C4-2B (cell line): ENCODE measurements around the gene XYLT1.

Source experiments
- H3K27ac ChIP-seq: fragments of 450-650 bp; 2 replicates; pipeline ENCODE4 v1.5.1; 2017
- ZFX ChIP-seq: fragments of 450-650 bp; IDR thresholded peaks from 2 replicates; pipeline ENCODE4 v1.6.1; 2017
- TF ChIP-seq, protein P1 (sequence below): fragments of 450-650 bp; conservative IDR thresholded peaks from 2 replicates; pipeline ENCODE4 v1.5.1; 2017; ENCODE audit warnings: mild to moderate bottlenecking

XYLT1 gene

DNA sequence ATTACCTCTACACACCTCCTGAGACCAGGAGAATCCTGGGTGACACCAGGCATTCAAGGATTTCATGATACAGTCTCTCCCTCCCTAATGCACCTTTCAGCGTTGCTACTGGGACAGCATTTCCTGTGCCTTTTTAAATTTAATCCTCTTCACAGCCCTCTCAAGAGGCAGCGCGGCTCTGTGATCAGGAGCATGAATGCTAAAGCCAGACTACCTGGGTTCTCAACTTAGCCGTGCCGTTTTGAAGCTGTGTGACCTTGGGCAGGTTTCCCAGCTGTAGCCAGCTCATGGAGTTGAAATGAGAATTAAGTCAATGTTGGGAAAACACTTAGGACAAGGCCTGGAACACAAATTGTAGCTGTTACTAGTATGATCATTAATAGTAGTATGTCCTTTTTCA is 191.8 kb downstream of the XYLT1 start:
- no peak for TF ChIP-seq ZFX
- TF ChIP-seq, protein P1, sequence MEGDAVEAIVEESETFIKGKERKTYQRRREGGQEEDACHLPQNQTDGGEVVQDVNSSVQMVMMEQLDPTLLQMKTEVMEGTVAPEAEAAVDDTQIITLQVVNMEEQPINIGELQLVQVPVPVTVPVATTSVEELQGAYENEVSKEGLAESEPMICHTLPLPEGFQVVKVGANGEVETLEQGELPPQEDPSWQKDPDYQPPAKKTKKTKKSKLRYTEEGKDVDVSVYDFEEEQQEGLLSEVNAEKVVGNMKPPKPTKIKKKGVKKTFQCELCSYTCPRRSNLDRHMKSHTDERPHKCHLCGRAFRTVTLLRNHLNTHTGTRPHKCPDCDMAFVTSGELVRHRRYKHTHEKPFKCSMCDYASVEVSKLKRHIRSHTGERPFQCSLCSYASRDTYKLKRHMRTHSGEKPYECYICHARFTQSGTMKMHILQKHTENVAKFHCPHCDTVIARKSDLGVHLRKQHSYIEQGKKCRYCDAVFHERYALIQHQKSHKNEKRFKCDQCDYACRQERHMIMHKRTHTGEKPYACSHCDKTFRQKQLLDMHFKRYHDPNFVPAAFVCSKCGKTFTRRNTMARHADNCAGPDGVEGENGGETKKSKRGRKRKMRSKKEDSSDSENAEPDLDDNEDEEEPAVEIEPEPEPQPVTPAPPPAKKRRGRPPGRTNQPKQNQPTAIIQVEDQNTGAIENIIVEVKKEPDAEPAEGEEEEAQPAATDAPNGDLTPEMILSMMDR = no peak
- no peak overlapping the region for H3K27ac ChIP-seq

DNA sequence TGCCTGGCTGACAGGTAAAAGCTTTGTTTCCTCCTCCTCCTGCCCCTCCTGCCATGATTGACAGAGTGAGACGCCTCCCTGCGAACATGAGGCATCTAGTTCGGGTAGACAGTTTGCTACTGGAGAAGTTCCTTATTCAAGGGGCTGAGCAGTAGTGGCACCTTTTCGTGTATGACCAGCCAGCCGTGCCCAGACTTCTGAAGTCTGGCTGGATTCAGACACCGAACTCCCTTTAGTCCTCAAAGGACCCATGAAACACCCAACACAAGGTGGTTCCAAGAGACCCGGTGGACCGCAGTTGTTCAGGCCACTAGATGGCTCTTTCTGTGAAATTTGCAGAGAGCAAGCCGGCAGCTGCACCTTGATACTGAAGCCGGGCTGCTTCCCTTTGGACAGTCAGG is 192.8 kb downstream of the XYLT1 start:
- H3K27ac ChIP-seq = no peak overlapping the region
- TF ChIP-seq, protein P1 = peak; percentile 43
- TF ChIP-seq ZFX = no peak

DNA sequence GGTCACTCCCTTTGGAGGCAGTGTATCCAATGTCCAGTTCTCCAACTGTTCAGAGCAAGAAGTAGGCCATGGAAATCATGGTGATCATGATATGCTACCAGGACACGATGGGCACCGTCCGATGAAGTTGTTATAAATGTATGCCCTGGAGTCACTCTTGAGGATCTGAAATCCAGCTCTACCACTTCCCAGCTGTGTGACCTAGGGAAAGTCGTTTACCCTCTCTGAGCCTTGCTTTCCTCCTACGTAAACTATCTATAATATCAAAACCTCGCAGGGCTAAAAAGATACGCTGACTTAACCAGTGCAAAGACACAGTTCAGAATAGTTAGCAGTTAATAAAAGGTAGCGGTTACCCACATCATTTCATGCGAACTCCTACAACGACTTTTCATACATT is 194.2 kb downstream of the XYLT1 start:
- TF ChIP-seq, protein P1 = no peak
- no peak for TF ChIP-seq ZFX
- no peak overlapping the region for H3K27ac ChIP-seq

DNA sequence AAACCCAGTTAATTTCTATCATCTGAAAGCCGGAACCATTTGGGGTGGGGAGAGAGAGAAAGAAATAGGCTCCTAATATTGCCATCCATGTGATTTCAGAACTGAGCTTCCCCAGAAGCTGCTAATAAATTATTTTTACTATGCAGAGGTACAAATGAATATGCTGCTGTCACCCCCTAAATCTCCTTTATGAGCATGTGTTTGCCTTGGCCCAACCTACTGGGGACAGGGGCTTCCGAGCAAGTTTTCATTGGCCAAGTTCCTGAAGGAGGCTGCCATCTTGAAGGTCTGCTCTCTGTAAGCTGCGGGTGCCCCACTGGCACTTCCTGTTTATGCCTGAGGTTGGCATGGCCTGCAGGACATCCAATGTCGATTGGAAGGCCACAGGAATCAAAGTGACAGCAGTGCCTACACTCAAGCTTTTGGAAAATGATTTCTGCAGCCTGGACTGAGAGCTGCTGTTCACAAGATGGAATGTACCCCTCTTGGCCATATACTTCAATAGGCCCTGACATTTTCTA is 194.7 kb downstream of the XYLT1 start:
- H3K27ac ChIP-seq = no peak overlapping the region
- no peak for TF ChIP-seq ZFX
- TF ChIP-seq, protein P1 = no peak

DNA sequence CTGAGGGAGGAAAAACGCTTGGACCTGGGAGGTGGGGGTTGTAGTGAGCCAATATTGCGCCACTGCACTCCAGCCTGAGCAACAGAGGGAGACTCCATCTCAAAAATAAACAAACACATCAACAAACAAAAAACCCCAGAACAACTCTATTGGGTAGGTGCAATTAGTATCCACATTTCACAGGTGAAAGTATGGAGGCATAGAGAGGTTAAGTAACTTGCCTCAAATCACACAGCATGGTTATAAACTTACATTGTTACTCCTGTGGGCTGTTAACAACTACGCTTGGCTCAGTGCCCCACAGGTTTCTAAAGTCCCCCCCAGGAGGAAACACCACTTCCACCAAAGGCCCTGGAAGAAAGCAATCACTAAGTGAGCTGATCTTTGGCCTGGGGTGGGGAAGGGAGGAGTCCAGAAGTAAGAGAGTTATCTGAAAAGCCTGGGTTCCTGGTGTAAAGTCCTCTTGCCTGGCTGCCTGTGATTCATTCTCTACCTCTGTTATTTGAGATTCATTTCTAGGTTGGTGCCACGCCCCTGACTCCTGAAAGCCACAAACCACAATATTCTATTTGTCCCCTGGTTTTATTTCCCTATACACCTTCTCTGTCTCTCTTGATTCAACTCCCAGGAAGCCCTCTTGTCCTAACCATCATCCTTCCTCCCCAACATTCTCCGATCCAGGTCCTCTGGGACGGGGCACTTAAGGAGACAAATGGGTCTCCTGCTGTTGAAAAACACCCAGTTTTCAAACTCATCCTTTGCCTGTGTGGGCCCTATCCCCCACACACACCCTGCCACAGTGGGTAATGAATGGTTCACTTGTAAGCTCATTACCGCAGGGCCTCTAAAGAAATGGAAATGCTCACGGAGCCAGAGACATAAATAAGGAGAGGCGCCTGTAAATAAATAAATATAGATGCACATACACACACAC is 195.4 kb downstream of the XYLT1 start:
- no peak overlapping the region for H3K27ac ChIP-seq
- TF ChIP-seq, protein P1 = no peak
- no peak for TF ChIP-seq ZFX

DNA sequence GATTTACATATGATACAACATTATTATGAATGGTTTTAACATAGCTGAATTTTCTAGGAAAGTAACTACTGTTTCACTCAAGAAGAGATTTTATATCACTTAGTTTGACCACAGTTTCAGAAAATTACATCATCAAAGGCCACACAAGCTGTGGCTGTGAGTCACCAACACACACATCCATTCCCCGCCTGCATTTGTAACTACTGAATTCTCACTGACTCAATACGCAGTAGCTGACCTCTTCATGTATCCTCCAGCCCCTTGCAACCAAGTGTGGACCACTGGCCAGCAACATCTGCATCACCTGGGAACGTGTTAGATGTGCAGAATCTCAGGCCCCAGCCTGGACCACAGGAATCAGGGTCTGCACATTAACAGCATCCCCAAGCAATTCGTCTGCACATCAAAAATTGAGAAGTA is 197.6 kb downstream of the XYLT1 start:
- TF ChIP-seq, protein P1 = no peak
- no peak for TF ChIP-seq ZFX
- no peak overlapping the region for H3K27ac ChIP-seq

DNA sequence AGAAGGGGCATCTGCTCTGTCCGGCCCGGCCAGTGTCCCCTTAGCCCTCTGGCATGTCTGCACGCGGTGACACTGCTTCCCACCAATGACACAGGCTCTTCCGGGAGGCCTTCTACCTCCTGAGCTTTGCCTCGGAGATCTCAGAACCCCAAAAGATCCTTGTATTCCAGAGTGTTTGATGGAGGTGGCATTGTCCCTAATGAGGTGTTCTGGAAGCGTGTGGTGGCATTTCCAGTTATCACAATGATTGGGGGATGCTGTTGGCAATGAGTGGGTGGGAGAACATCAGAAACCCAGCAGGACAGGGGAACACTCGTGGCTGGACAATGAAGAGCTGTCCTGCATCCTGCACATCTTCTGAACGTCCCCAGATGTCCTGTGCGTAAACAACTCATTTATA is 198.0 kb downstream of the XYLT1 start:
- H3K27ac ChIP-seq = no peak overlapping the region
- TF ChIP-seq, protein P1 = no peak
- TF ChIP-seq ZFX = no peak
